Lower leg skin (tissue), 3 donors: ENCODE data around the gene DNAI4.

ENCODE experiments used
- POLR2A ChIP-seq, 2 donors: fragments of 450-650 bp; IDR thresholded peaks; one replicate each; pipeline ENCODE4 v1.6.1; 2016 to 2017; ENCODE audit warnings: antibody characterized with exemption in 2 of 2, mild to moderate bottlenecking in 1 of 2, moderate library complexity in 1 of 2
- TF ChIP-seq, protein P1 (sequence below), 3 donors: fragments of 450-650 bp; IDR thresholded peaks; one replicate each; pipeline ENCODE4 v1.5.1; 2016; ENCODE audit warnings: antibody characterized with exemption in 3 of 3, mild to moderate bottlenecking in 3 of 3, moderate library complexity in 2 of 3

GRCh38 chr1:66930823-66931174 is 6.1 kb upstream of the DNAI4 start:
- TF ChIP-seq, protein P1, sequence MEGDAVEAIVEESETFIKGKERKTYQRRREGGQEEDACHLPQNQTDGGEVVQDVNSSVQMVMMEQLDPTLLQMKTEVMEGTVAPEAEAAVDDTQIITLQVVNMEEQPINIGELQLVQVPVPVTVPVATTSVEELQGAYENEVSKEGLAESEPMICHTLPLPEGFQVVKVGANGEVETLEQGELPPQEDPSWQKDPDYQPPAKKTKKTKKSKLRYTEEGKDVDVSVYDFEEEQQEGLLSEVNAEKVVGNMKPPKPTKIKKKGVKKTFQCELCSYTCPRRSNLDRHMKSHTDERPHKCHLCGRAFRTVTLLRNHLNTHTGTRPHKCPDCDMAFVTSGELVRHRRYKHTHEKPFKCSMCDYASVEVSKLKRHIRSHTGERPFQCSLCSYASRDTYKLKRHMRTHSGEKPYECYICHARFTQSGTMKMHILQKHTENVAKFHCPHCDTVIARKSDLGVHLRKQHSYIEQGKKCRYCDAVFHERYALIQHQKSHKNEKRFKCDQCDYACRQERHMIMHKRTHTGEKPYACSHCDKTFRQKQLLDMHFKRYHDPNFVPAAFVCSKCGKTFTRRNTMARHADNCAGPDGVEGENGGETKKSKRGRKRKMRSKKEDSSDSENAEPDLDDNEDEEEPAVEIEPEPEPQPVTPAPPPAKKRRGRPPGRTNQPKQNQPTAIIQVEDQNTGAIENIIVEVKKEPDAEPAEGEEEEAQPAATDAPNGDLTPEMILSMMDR (IDR thresholded peaks at IDR 0.05): no peak
- TF ChIP-seq POLR2A (IDR thresholded peaks at IDR 0.05): no peak
